ENCODE measurements around the gene OPCML.

Gene OPCML

DNA sequence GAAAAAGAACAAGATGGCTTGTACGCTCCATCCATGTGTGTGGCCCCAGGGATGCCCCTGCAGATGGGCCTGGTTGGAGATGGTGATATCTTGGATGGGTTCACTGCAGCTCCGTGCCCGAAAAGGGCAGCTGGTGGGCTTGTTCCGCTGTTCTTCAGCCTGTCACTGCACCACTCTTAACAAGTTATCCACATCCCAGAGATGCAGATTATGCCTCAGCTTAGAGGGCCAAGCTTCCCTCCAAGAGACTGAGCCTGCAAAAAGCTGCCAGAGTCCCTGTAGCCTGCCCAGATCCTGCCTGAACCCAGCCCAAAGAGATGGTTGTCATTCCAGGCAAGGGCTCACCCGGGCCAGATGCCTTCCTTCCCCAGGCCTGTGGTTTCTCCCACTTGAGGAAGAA is 308.0 kb downstream of the OPCML start:
- no peak for TF ChIP-seq EZH2phosphoT487 (conservative IDR thresholded peaks at IDR 0.05; ENCODE audit: low read length)
- TF ChIP-seq, protein P1, sequence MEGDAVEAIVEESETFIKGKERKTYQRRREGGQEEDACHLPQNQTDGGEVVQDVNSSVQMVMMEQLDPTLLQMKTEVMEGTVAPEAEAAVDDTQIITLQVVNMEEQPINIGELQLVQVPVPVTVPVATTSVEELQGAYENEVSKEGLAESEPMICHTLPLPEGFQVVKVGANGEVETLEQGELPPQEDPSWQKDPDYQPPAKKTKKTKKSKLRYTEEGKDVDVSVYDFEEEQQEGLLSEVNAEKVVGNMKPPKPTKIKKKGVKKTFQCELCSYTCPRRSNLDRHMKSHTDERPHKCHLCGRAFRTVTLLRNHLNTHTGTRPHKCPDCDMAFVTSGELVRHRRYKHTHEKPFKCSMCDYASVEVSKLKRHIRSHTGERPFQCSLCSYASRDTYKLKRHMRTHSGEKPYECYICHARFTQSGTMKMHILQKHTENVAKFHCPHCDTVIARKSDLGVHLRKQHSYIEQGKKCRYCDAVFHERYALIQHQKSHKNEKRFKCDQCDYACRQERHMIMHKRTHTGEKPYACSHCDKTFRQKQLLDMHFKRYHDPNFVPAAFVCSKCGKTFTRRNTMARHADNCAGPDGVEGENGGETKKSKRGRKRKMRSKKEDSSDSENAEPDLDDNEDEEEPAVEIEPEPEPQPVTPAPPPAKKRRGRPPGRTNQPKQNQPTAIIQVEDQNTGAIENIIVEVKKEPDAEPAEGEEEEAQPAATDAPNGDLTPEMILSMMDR (IDR thresholded peaks at IDR 0.05; ENCODE audit: insufficient read depth, low read length, poor library complexity, severe bottlenecking): no peak
- Histone ChIP-seq H3K9ac (ENCODE audit: low read length) (no peak overlapping the region), H3K9me2 (replicated peaks; ENCODE audit: insufficient read depth, low read length) (no peaks in the 10 kb centered on the region), H3K36me3 (ENCODE audit: low read length) (no peaks in the 10 kb centered on the region), H3F3A (ENCODE audit: insufficient read depth) (no peaks in the 10 kb centered on the region), H3K4me3 (ENCODE audit: insufficient read depth, low read length, poor library complexity, severe bottlenecking) (no peak overlapping the region), H3K9me3 (ENCODE audit: insufficient read depth, low read length) (no peaks in the 10 kb centered on the region), H3K79me2 (ENCODE audit: insufficient read depth, low read length) (no peaks in the 10 kb centered on the region), H3K27ac (ENCODE audit: low read depth, low read length) (no peak overlapping the region), H4K20me1 (ENCODE audit: low read depth, low read length) (no peaks in the 10 kb centered on the region), H3K27me3 (ENCODE audit: low read length) (no peaks in the 10 kb centered on the region), H3K4me2 (ENCODE audit: low read depth, low read length, poor library complexity, severe bottlenecking) (no peak overlapping the region), H2AFZ (ENCODE audit: low read depth, low read length, severe bottlenecking) (no peak overlapping the region)

DNA sequence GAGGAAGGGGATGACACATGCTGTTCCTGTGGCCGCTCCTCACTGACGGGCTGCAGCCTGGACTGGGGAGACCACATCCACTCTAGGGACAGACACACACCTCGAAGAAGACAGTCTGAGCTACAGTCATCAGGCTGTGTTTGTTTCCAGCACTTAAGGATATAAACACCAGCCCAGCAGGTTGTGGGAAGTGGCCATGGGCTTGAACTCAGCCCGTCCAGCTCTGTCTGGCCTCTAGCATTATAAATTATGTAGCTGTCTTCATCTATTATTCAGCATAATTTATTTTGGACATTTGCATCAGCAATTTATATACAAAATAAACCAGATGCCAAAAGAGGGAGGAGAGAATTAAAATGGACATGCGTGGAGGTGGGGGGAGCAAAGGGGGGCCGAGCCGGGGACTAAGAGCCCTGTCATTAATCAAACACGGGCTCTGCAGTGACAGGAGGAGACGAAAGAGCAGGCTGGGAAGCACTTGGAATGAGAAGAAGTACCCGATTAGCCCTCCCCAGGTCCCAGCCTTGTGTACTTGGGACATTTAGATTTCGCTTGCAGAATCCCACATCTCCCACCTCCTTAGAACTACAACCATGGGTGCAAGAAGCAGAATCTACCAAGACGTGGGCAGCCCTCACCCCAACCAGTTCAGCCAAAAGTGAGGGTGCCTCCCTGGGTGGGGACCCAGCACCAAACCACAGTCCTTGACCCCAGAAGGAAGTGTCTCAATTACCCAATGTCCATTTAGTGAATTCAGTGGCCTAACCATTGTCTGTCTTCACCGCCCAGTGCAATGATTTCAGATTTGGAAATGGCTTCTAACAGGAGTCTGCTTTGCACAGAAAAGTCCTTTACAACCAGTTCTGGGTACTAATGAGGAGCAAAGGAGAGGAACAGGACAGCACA is 309.6 kb downstream of the OPCML start:
- H3K79me2 ChIP-seq (ENCODE audit: insufficient read depth, low read length): no peaks in the 10 kb centered on the region
- H4K20me1 ChIP-seq (ENCODE audit: low read depth, low read length): no peaks in the 10 kb centered on the region
- H3K4me3 ChIP-seq (ENCODE audit: insufficient read depth, low read length, poor library complexity, severe bottlenecking): no peak overlapping the region
- H3K9ac ChIP-seq (ENCODE audit: low read length): no peak overlapping the region
- H3K27me3 ChIP-seq (ENCODE audit: low read length): no peaks in the 10 kb centered on the region
- no peak overlapping the region for H3K27ac ChIP-seq (ENCODE audit: low read depth, low read length)
- H3K36me3 ChIP-seq (ENCODE audit: low read length): no peaks in the 10 kb centered on the region
- H3K9me3 ChIP-seq (ENCODE audit: insufficient read depth, low read length): no peaks in the 10 kb centered on the region
- no peak for TF ChIP-seq EZH2phosphoT487 (conservative IDR thresholded peaks at IDR 0.05; ENCODE audit: low read length)
- TF ChIP-seq, protein P1 (IDR thresholded peaks at IDR 0.05; ENCODE audit: insufficient read depth, low read length, poor library complexity, severe bottlenecking): no peak
- H3K9me2 ChIP-seq (replicated peaks; ENCODE audit: insufficient read depth, low read length): no peaks in the 10 kb centered on the region
- H3K4me2 ChIP-seq (ENCODE audit: low read depth, low read length, poor library complexity, severe bottlenecking): no peak overlapping the region
- no peaks in the 10 kb centered on the region for H3F3A ChIP-seq (ENCODE audit: insufficient read depth)
- no peak overlapping the region for H2AFZ ChIP-seq (ENCODE audit: low read depth, low read length, severe bottlenecking)

DNA sequence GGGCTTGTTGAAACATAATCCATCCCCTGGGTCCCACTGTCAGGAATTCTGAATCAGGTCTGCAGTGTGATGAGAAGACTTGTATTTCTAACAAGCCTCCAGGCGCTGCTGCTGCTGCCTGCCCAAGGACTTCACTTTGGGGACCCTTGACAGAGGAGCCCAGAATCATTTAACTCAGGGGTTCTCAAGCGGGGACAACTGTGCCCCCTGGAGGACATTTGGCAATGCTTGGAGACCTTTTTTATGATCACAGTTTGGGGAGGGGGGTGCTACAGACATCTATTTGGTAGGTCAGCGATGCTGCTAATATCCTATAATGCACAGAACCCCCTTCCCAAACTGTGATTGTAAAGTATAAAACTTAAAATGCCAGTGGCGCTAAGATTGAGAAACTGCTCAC is 312.8 kb downstream of the OPCML start:
- Histone ChIP-seq H3K79me2 (ENCODE audit: insufficient read depth, low read length) (no peaks in the 10 kb centered on the region), H3K27ac (ENCODE audit: low read depth, low read length) (no peak overlapping the region), H3K9me3 (ENCODE audit: insufficient read depth, low read length) (no peaks in the 10 kb centered on the region), H2AFZ (ENCODE audit: low read depth, low read length, severe bottlenecking) (no peak overlapping the region), H3K4me3 (ENCODE audit: insufficient read depth, low read length, poor library complexity, severe bottlenecking) (no peak overlapping the region), H4K20me1 (ENCODE audit: low read depth, low read length) (no peaks in the 10 kb centered on the region), H3K9me2 (replicated peaks; ENCODE audit: insufficient read depth, low read length) (no peaks in the 10 kb centered on the region), H3K27me3 (ENCODE audit: low read length) (no peaks in the 10 kb centered on the region), H3F3A (ENCODE audit: insufficient read depth) (no peaks in the 10 kb centered on the region), H3K36me3 (ENCODE audit: low read length) (no peaks in the 10 kb centered on the region), H3K4me2 (ENCODE audit: low read depth, low read length, poor library complexity, severe bottlenecking) (no peak overlapping the region), H3K9ac (ENCODE audit: low read length) (no peak overlapping the region)
- TF ChIP-seq, protein P1 (IDR thresholded peaks at IDR 0.05; ENCODE audit: insufficient read depth, low read length, poor library complexity, severe bottlenecking): no peak
